ENCODE results near the gene CHRNA1.

The CHRNA1 gene

DNA sequence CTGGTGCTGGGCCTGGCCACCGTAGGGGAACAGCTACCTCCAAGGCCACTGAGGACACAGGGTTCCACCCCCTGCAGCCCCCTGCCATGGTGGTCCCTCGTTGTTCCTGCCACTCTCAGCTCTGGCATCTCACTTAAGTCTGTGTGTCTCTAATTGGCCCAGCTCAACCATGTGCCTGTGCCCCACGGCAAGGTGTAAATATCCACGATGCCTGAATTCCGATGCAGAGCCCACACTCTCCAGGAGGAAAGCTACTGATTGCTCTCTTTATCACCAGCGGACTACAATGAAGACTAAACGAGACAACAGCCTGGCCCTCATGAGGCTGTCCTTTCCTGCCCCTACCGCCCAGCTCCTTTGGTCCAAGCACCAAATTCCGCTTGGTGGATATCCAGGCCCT, 17.0 kb upstream of the CHRNA1 start:
- DNase-seq, result no peak

DNA sequence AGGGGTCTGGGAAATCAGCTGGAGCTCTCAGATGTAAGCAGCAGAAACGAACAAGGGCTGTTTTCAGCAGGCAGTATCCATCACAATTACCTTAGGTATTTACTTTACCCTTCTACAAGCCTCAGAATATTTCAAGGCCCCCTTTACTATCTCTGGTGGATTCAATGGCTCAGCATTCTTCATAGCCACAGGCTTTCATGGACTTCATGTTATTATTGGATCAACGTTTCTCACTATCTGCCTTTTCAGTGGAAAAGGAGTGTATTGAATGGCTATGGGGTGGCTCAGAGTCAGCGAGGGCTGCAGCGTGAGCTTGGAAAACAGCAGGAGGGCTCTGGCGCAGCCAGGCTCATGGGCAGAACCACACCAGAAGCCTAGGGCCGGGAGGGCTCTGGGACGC, 16.6 kb upstream of the CHRNA1 start:
- DNase-seq, result no peak

DNA sequence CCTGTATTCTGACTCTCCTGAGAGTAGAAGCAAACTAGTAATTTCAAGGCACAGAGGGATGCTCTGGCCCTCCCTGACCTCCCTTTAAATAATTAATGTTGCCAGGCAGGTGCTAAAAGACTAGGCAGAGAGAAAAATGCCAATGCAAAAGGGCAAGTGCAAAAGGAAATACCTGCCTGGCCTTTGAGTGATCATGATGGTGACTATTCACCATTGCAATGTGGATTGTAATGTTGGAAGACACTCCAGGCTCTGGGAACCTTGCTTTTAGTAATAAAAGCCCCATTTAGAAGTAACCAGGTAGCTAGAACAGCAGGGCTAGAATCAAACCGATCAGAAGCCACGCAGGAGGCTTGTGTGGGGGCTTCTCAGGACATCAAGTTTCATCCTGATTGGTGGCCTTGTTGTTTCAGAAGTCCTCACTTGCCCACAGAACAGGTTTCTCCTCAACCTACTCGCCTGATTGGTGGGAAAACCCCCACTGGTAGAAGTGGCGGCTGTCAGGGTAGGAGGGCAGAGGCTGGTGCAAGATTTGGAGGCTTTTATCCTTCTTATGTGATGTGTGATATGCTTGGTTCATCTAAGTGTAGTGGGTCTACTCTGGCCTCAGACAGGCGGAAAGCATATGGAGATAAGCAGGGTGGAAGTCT, 16.0 kb upstream of the CHRNA1 start:
- DNase-seq, result no peak

DNA sequence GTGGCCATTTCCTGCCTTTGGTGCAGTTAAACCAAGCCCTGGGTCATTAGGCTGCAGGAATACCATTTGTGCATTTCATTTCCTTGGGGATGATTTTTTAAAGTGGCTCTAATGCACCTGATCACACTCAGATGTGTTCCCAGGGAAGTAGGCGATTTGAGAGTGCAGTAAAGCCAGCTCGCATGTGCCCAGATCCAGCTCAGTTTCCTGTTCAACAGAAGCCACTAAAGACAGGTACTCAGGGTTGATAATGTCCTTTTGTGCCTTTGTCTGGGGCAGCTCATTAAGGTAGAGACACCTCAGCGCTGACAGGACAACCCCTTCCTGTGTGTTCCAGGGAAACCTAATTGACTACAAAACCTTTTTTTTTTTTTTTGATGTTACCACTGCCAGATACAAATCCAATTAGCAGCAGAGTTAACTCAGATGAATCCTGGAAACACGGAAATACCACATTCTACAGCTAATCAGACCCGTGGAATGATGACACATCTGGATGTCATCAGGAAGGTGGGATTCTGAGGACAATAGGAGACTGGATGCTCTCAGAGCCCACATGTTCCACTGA, 15.2 kb upstream of the CHRNA1 start:
- no peak for DNase-seq

DNA sequence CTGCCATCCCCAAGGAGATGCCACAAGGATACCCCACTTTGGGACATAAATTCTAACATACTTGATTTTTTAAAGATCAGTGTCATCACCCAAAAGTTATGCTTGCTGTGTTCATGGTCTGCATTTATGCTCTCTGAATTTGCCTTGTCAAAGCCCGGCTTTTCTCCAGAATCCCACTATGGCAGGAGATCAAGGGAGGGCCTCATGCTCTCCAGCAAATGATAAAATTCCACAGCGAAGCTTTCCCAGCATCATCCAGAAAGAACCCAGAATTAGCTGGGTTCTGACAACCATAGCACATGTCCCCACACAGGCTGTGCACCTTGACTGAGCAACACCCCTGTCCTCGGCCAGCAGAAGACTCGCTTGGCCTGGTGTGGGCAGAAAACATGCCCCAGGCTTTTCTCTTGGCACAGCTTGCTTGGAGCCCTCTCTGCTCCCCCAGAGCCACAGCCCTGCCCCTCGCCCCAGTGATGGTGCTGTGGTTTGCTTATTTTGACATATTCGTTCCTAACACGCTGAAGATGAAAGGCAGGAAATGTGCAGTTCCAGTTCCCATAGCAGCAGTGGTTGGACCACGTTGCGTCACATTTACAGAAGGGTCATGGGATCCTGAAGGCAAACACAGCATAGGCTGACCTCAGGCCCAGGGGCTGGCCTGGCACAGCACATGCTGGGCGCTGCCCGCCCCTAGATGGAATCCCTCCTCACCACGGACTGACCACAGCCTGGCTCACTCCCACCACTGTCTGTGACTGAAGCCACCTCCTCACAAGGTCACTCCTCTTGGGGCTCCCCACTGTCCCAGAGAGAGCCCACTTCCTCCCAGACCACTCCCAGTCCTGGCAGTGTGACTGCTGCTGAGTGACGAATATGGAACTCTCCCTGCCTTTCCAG, 14.1 kb upstream of the CHRNA1 start:
- no peak for DNase-seq

DNA sequence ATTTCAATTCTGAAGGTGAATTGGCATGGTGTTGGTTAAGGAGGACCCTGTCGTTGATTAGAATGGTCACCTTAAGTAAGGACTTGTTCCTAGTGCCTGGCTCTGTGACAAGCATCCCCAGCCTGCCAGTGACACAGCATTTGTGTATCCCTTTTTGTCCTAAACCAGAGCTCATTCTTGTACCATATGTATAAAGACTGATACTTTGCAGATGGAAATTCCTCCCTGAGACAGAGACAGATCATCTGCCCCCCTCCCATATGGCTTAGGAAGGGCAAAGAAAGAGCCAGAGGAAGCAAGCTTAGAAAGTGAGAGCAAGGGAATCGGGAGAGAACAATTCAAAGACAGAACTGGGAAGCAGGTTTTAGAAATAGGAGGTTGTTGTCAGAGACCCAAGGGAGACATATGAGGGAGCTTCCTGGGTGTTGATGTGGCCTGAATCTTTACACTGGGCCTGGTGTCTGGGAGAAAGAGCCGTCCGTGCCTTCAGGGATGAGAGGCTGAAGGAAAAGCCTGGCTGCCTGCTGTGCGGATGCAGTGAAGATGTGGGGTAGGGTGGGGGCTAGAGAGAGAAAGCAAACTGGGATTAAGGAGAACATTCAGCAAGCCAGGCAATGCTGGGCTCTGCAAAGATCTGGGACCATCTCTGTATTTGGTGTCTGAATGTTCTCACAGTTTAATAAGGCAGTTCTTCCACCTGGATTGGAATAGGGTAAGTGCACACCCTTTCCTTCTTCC, 13.2 kb upstream of the CHRNA1 start:
- DNase-seq, result no peak

DNA sequence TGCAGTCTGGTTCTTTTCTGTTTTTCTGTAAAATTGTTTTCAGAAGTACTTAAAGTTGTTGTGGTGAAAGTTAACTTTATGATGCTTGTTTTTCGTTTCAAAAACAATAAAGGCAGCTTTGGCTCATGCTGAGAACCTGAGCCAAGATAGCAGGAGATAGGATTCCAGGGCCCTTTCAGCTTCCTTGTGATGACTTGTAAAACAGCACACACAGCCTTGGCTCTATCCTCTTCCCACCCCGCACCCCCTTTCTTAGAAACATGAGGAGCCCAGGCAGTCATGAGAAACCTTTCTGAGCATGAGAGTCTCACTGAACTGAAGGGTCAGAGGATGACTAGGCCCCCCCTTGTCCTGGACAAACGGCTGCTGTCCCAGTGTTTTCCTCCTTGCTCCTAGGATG, 12.4 kb upstream of the CHRNA1 start:
- DNase-seq, result no peak

DNA sequence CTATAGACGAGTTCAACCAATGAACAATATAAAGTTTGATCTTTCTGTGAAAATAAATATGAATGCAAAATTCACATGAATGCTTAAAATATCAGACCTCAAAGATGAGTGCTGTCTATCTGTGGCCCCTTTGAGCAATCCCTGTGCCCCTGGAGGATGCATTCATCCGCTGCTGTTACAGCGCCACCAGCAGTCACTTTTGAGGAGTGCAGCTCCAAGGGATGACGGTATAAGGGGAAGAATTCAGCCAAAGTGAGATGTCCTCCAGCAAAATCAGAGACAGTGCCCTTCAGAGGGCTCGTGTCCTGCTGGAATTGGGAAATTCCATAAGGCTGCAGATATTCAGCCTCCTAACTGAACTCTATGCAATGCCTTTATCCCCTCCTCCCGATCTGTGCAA, 12.0 kb upstream of the CHRNA1 start:
- DNase-seq, result no peak

DNA sequence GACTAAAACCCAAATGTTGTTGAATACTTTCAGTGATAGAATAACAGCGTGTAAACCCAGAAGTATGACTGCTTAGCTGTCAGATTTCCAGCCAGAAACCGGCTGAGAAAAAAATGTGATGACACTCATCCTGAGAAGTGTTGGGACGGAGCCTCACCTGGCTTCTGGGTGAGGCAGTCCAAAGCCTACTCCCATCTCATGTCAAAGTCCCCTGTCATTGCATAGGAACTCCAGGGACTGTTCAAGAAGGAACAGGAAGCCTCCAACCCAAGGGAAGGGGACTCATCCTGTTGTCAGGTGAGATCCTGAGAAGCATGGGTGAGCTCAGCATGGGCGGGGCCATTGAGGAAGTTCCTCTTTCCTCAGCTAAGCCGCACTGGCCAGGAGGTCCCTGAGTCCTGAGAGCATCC, 11.3 kb upstream of the CHRNA1 start:
- no peak for DNase-seq

DNA sequence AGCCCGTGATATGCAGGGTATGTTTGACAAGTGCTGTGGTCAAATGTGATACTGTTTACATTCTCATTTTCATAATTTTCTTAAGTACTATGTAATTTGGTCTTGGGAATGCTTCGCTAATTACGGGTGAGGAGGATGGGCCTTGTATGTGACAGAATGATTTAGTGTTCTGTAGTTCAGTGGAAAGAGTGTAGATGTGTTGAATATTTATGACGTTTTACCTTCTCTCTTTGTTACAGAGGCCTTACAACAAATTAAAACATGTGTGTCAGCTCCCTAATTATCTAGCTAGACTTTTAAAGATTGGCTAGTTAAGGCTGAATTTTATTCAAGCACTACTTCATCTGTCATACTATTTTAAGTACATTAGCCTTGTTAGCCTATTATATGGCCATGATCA, 10.6 kb upstream of the CHRNA1 start:
- DNase-seq, result no peak

DNA sequence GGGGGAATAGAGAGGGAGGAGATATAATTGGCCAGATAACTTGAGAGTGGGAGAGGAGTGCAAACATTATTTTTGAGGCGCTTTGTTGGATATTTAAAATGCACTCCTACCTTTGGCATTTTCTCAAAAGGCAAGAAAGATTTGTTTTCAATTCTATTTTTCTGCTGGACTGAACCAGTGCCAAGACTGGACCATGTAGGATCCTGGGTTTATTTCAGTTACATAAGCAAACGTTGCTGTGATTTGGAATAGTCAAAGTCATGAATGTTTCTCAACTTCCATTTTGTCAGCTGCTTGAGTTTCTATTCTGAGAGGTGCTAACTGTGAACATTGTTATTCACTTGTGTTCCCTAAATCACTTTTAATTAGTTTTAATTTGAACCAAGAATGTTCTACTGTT, 8.9 kb upstream of the CHRNA1 start:
- DNase-seq, result no peak

DNA sequence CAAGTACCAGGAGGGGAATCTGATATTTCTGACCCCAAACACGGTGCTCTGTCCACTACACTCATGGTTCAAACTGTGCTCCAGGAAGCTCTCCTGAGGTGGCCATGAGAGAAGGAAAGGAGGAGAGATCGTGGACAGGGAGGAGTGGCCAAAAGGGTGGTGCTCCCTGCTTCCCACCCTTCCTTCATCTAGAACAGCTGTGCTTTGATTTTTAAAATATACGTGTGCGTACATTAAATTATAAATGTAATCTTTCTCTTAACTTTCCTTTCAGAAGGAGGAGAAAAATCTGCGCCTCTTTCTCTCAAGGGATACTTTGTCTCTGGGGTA, 8.2 kb upstream of the CHRNA1 start:
- no peak for DNase-seq

DNA sequence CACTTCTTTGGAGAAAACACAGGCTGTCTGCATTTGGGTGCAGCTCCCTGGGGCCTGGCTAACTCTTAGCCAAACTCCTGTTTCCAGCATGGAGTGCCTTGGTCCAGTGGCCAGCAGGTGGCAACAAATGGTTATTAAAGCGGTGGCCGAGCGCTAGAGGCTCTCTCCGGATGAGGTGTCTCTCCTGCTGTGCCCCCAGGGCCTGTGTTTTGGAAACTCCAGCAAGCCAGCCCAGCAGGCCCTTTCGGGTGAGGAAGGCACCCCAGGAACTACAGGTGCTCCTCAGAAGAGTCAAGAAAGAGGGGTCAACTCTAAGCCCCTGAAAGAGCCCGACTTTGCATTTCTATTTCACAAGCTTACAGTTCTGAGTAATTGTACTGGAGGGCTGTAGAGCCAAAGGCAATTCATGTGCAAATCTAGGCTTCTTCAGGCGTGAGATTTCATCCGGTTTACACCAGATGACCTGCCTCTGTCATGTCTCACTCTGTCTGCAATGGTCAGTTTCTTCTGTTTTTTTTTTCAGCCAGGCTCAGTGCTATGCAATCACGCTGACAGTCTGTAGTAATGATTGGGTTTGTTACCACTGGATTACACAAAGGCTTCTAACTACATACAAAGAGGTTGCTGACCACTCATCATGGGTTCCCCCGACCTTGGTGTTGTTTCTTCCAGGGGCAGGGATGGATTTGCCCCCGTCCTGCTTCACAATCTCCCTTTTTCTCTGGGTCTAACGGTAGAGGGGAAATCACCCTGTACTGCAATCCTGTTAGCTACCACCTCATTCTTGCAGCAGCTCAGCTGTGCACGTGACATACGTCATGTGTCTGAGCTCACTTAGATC, 7.6 kb upstream of the CHRNA1 start:
- DNase-seq, result no peak

DNA sequence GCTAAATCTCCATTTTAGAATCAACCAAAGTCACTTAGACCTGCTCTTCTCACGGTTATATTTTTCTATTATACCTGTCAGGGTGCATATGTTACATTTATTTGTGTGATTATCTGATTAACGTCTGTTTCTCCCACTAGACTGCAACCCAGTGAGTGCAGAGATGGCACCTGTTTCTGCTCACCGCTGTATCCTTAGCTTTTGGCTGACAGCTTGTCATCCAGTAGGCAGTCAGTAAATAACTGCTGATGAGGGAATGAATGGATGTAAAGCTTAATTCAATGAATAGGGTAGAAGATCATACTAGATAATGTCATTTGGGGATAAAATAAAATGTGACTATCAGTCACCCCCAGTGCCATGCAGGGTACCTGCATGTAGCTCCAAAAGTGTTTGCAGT, 6.9 kb upstream of the CHRNA1 start:
- DNase-seq, result no peak

DNA sequence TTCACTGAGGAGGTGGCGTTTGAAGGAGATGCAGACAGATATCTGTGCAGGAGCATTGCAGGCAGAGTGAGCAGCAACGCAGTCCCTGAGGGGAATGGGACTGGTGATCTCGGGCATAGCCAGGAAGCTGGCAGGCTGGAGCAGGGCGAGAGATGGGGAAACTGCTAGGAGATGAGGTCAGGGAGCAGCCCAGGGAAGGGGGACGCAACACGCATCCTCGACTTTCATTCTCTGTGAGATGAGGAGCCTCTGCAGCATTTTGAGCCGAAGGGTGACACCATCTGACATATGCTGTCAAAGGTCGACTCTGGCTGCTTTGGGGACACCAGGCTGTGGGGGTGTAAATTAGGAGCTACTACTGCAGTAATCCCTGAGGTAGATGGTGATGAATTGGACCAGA, 4.3 kb upstream of the CHRNA1 start:
- no peak for DNase-seq

DNA sequence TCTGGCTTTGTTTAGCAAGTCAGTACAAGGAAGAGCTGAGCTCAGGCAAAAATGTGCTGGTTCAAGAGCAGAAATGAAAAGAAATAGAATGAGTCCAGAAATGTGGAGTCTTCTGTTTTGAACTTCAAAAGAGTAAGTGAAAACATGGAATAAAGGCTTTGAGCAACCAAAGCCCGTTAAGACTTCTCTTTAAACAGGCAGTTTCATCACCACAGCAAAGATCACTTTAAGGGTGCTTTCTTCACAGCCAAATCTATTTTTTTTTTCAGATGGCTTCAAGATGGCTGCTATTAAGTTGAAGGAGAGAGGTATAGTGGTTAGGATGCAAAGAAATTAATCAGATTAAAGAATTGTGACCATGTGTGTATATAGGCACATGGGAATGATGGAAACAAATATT, 2.0 kb upstream of the CHRNA1 start:
- no peak for DNase-seq

DNA sequence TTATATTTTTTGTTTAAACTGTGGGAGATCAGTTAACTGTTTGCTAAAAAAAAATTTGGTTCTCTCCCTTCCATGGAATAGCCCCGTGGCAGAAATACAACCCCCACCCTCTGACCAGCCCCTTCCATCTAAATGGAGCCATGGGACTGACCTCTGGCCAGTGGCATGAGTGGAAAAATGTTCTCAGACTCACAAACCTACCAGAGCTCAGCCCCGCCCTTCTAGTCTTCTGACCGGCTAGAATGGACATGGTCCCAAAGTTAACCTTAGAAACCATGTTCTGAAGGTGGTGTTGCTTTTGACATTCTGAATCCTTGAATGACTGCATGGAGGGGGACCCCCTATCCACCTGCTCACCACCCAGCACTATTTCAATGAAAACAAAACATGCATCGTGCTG, 1.3 kb upstream of the CHRNA1 start:
- DNase-seq, result no peak

DNA sequence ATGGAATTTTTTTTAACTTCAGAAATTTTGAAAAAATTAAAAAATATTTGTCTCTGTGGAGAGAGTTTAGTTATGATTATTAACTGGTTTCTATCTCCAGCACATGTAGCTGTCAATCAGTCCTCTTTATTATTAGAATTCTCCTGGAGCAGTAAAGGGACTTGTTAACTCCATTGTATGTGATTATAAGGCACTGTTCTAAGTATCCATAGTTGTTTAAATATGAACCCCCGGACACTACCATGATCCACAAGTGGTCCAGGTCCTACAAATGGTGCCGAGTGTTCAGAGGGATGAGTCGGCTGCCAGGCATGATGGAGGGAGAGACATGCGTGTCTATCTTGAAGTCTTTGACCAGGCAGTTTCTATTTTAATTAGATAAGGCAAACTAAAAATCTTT, 492 bp downstream of the CHRNA1 start:
- no peak for DNase-seq

DNA sequence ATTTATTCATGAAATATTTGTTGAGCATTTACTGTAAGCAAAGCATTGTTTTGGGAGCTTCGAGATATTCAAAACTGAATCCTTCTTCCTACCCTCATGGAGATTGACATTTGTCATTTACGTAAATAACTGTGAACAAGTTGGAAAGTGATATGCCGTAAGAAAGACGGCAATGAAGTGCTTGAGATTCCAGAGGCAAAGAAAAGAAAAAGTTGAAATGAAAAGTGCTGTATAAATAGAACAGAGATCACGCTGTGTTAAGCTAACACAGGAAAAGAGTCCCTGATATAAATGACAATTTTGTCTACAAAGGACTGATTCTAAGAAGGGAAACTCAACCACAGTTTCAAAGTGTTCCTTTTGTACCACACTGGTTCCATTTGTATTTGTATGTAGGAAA, 1.8 kb downstream of the CHRNA1 start:
- DNase-seq, result no peak

DNA sequence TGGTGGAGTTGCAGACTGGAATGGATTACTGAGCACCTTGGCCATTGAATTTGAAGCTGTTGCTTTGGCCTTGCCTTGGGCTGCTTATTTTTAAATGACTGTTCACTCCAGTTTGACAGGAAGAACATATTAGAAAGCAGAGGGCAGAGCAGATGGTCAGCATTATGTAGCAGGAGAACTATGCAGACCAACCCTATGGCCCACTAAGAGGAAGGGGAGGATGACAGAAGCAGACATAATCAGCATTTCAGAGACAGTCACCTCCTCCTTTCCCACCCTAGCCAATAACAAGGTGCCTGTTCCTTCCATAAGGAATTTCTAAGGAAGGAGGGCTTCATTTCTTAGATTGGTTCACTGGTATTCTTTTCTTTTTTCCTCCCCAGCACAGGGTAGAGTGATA, 2.4 kb downstream of the CHRNA1 start:
- no peak for DNase-seq

DNA sequence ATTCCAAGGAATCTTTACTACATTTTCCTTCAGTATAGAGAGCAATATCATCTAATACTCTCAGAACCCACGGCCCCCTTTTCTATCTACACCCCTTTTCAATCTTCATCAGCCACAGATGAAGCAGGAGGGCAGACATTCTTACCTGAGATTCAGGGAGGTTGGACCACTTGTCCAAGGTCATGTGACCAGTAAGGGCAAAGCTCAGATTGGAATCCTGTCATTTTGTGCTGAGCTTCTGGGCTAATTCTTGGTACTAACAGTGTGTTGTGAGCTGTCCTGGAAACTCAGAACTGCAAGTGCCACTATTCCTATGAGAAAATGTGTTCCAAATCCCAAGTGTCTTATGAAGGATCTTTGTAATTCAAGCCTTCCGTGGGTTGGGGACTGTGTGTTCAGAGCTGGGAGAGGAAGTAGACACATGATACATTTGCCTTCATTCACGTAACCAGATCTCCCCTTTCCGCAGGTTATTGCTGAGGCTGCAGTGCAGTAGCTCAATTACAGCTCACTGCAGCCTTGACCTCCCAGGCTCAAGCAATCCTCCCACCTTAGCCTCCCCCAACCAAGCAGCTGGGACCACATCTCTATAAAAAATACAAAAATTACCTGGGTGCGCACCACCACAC, 3.3 kb downstream of the CHRNA1 start:
- no peak for DNase-seq

DNA sequence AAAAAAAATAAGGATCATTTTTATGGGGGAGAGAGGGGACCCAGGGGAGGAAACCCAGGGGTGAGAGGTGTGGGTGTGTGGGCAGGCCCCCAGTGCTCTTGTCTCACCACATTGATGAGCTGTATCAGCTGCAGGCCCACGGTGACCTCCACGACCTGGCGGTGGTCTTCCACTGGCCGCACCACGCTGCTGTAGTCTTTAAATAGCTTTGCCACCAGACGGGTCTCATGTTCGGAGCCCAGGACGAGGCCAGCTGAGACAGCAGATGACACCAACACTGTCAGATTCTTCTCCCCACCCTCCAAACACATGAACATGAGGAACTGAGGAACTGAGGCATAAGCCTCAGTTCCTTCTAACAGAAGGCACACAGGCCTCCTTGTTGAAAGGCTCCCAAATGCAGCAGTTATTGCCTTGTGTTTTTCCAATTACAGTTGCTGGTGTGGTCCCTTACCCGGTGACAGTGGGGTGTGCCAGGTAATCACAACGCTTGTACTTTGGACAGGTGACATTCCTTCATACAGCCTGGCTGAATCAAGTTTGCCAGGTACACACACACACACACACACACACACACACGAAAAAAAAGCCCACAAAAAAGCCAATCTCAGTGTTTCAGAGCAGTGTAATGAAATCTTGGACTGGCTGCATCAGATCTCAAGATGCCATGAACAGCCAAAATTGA, 4.7 kb downstream of the CHRNA1 start:
- no peak for DNase-seq

Data from NCI-H1048 (cell line).